Breast epithelium (tissue), 3 donors: ENCODE measurements around the gene ASB5.

Experiments
- CTCF ChIP-seq, 3 donors: fragments of 450-650 bp; IDR thresholded peaks; one replicate each; pipeline ENCODE4 v1.5.1; 2016 to 2017; ENCODE audit warnings: antibody characterized with exemption in 3 of 3, mild to moderate bottlenecking in 3 of 3, moderate library complexity in 3 of 3
- POLR2A ChIP-seq: fragments of 450-650 bp; IDR thresholded peaks from one replicate; pipeline ENCODE4 v1.6.1; 2016; ENCODE audit warnings: antibody characterized with exemption, mild to moderate bottlenecking, moderate library complexity
- POLR2AphosphoS5 ChIP-seq, 3 donors: sonication (generic); formaldehyde crosslinking; IDR thresholded peaks; one replicate each; pipeline ENCODE4 v1.6.1; 2017; ENCODE audit warnings: antibody characterized with exemption in 3 of 3

- no peak for TF ChIP-seq POLR2AphosphoS5 (IDR thresholded peaks at IDR 0.05)
- TF ChIP-seq CTCF (IDR thresholded peaks at IDR 0.05): no peak
- TF ChIP-seq POLR2A: no peak
These were observed 20.5 kb upstream of the ASB5 start for GRCh38 chr4:176289561-176289960.
